Stimulated activated naive CD8-positive, alpha-beta T cell treated with anti-CD3 and anti-CD28 coated beads, Interleukin-15, Interleukin-2, amounts not matched to agents 100 ng/mL and 50 ng/mL, for 24 hours (primary cell): ENCODE data around the gene CRK.
"Not testable (repeated sequence)": the region's sequence is repeated elsewhere in the genome, so short reads cannot be mapped to it uniquely, and the experiment has no call there.

Experiments used
- H3K27ac Mint-ChIP-seq: one replicate; pipeline ENCODE4 v1.8.0; 2021; ENCODE audit warnings: mild to moderate bottlenecking, mixed read lengths
- H3K27me3 Mint-ChIP-seq: one replicate; pipeline ENCODE4 v1.8.0; 2021; ENCODE audit warnings: mixed read lengths
- H3K36me3 Mint-ChIP-seq: one replicate; pipeline ENCODE4 v1.8.0; 2021; ENCODE audit warnings: low read depth, mixed read lengths
- H3K4me1 Mint-ChIP-seq: one replicate; pipeline ENCODE4 v1.8.0; 2021; ENCODE audit warnings: low read depth, mixed read lengths
- H3K4me3 Mint-ChIP-seq: one replicate; pipeline ENCODE4 v1.8.0; 2021; ENCODE audit warnings: mild to moderate bottlenecking, mixed read lengths
- H3K9me3 Mint-ChIP-seq: one replicate; pipeline ENCODE4 v1.8.0; 2021; ENCODE audit warnings: mixed read lengths

CRK gene

GRCh38 chr17:1435326-1435725 lies 20.7 kb downstream of the CRK start:
- Mint-ChIP-seq H3K27ac (peak overlapping the region; percentile 57), H3K4me1 (peaks cover 25% of the 10 kb centered on the region), H3K36me3 (peaks cover 55% of the 10 kb centered on the region), H3K4me3 (no peak overlapping the region), H3K27me3 (no peaks in the 10 kb centered on the region), H3K9me3 (no peaks in the 10 kb centered on the region)

GRCh38 chr17:1434150-1434549 lies 21.9 kb downstream of the CRK start:
- H3K36me3 Mint-ChIP-seq, result peaks cover 61% of the 10 kb centered on the region
- no peak overlapping the region for H3K4me3 Mint-ChIP-seq
- H3K4me1 Mint-ChIP-seq, result peaks cover 22% of the 10 kb centered on the region
- no peak overlapping the region for H3K27ac Mint-ChIP-seq
- H3K9me3 Mint-ChIP-seq, result no peaks in the 10 kb centered on the region
- H3K27me3 Mint-ChIP-seq, result no peaks in the 10 kb centered on the region

- no peak overlapping the region for H3K27ac Mint-ChIP-seq
- H3K4me3 Mint-ChIP-seq, result no peak overlapping the region
- no peaks in the 10 kb centered on the region for H3K9me3 Mint-ChIP-seq
- H3K4me1 Mint-ChIP-seq, result peaks cover 14% of the 10 kb centered on the region
- peaks cover 54% of the 10 kb centered on the region for H3K36me3 Mint-ChIP-seq
- H3K27me3 Mint-ChIP-seq, result no peaks in the 10 kb centered on the region
Observed at GRCh38 chr17:1431631-1432104, 24.4 kb downstream of the CRK start.

- H3K4me1 Mint-ChIP-seq, result peaks cover 24% of the 10 kb centered on the region
- no peak overlapping the region for H3K4me3 Mint-ChIP-seq
- peaks cover 41% of the 10 kb centered on the region for H3K36me3 Mint-ChIP-seq
- H3K9me3 Mint-ChIP-seq, result no peaks in the 10 kb centered on the region
- peak overlapping the region; percentile 63 for H3K27ac Mint-ChIP-seq
- H3K27me3 Mint-ChIP-seq, result no peaks in the 10 kb centered on the region
Observed at GRCh38 chr17:1423456-1424135, 32.4 kb downstream of the CRK start.

- H3K9me3 Mint-ChIP-seq, result no peaks in the 10 kb centered on the region
- H3K27ac Mint-ChIP-seq, result peak overlapping the region; percentile 36
- no peak overlapping the region for H3K4me3 Mint-ChIP-seq
- peaks cover 40% of the 10 kb centered on the region for H3K36me3 Mint-ChIP-seq
- H3K4me1 Mint-ChIP-seq, result peaks cover 21% of the 10 kb centered on the region
- H3K27me3 Mint-ChIP-seq, result no peaks in the 10 kb centered on the region
Observed at GRCh38 chr17:1422885-1423284, 33.1 kb downstream of the CRK start.

- H3K36me3 Mint-ChIP-seq, result peaks cover 41% of the 10 kb centered on the region
- no peaks in the 10 kb centered on the region for H3K27me3 Mint-ChIP-seq
- no peak overlapping the region for H3K4me3 Mint-ChIP-seq
- H3K9me3 Mint-ChIP-seq, result no peaks in the 10 kb centered on the region
- H3K27ac Mint-ChIP-seq, result no peak overlapping the region
- peaks cover 21% of the 10 kb centered on the region for H3K4me1 Mint-ChIP-seq
Observed at GRCh38 chr17:1421470-1421869, 34.6 kb downstream of the CRK start.

- no peak overlapping the region for H3K27ac Mint-ChIP-seq
- no peak overlapping the region for H3K4me3 Mint-ChIP-seq
- H3K4me1 Mint-ChIP-seq, result peaks cover 21% of the 10 kb centered on the region
- no peaks in the 10 kb centered on the region for H3K27me3 Mint-ChIP-seq
- H3K9me3 Mint-ChIP-seq, result no peaks in the 10 kb centered on the region
- H3K36me3 Mint-ChIP-seq, result peaks cover 38% of the 10 kb centered on the region
Observed at GRCh38 chr17:1420981-1421380, 35.1 kb downstream of the CRK start.

- no peaks in the 10 kb centered on the region for H3K9me3 Mint-ChIP-seq
- no peak overlapping the region for H3K4me3 Mint-ChIP-seq
- H3K4me1 Mint-ChIP-seq, result peaks cover 18% of the 10 kb centered on the region
- peaks cover 30% of the 10 kb centered on the region for H3K36me3 Mint-ChIP-seq
- H3K27me3 Mint-ChIP-seq, result no peaks in the 10 kb centered on the region
- no peak overlapping the region for H3K27ac Mint-ChIP-seq
Observed at GRCh38 chr17:1420163-1420562, 35.9 kb downstream of the CRK start.

GRCh38 chr17:1418476-1418875 lies 37.6 kb downstream of the CRK start:
- H3K4me3 Mint-ChIP-seq, H3K27me3 Mint-ChIP-seq, H3K27ac Mint-ChIP-seq, H3K9me3 Mint-ChIP-seq: not testable (repeated sequence)
- Mint-ChIP-seq H3K4me1 (peaks cover 10% of the 10 kb centered on the region), H3K36me3 (peaks cover 24% of the 10 kb centered on the region)

- Mint-ChIP-seq H3K27me3 (no peaks in the 10 kb centered on the region), H3K9me3 (no peaks in the 10 kb centered on the region), H3K36me3 (peaks cover 8% of the 10 kb centered on the region), H3K4me3 (no peak overlapping the region), H3K4me1 (no peaks in the 10 kb centered on the region), H3K27ac (no peak overlapping the region)
Observed at GRCh38 chr17:1416414-1416813, 39.6 kb downstream of the CRK start.

- Mint-ChIP-seq H3K27me3 (no peaks in the 10 kb centered on the region), H3K27ac (no peak overlapping the region), H3K9me3 (no peaks in the 10 kb centered on the region), H3K4me1 (no peaks in the 10 kb centered on the region), H3K4me3 (no peak overlapping the region), H3K36me3 (peaks cover 4% of the 10 kb centered on the region)
Observed at GRCh38 chr17:1414634-1415033, 41.4 kb downstream of the CRK start.

- Mint-ChIP-seq H3K4me1 (no peaks in the 10 kb centered on the region), H3K9me3 (no peaks in the 10 kb centered on the region), H3K27ac (peak overlapping the region; percentile 1), H3K4me3 (no peak overlapping the region), H3K36me3 (peaks cover 4% of the 10 kb centered on the region), H3K27me3 (no peaks in the 10 kb centered on the region)
Observed at GRCh38 chr17:1414001-1414574, 41.9 kb downstream of the CRK start.

- no peaks in the 10 kb centered on the region for H3K4me1 Mint-ChIP-seq
- H3K36me3 Mint-ChIP-seq, result peaks cover 4% of the 10 kb centered on the region
- no peak overlapping the region for H3K27ac Mint-ChIP-seq
- no peak overlapping the region for H3K4me3 Mint-ChIP-seq
- H3K9me3 Mint-ChIP-seq, result no peaks in the 10 kb centered on the region
- no peaks in the 10 kb centered on the region for H3K27me3 Mint-ChIP-seq
Observed at GRCh38 chr17:1413281-1413791, 42.7 kb downstream of the CRK start.

- Mint-ChIP-seq H3K4me1 (no peaks in the 10 kb centered on the region), H3K36me3 (no peaks in the 10 kb centered on the region), H3K9me3 (no peaks in the 10 kb centered on the region), H3K27me3 (no peaks in the 10 kb centered on the region), H3K4me3 (no peak overlapping the region), H3K27ac (no peak overlapping the region)
Observed at GRCh38 chr17:1412185-1413110, 43.6 kb downstream of the CRK start.

GRCh38 chr17:1402262-1402586 lies 53.8 kb downstream of the CRK start:
- no peaks in the 10 kb centered on the region for H3K9me3 Mint-ChIP-seq
- no peaks in the 10 kb centered on the region for H3K27me3 Mint-ChIP-seq
- H3K4me3 Mint-ChIP-seq, result no peak overlapping the region
- no peak overlapping the region for H3K27ac Mint-ChIP-seq
- H3K4me1 Mint-ChIP-seq, result peaks cover 12% of the 10 kb centered on the region
- H3K36me3 Mint-ChIP-seq, result peaks cover 20% of the 10 kb centered on the region
